Endothelial cell of umbilical vein (primary cell): ENCODE data around the gene PARP8. TPM values are rescaled to one million over a fixed set of nuclear protein-coding genes. Genes with fewer than 3 reads are reported as not detected.

Experiments
- BruUV-seq: library from RNA; stranded (reverse); fragments of 400-500 nt; replicated peaks from 2 replicates; lab custom pipeline; 2021; lab: Mats Ljungman, UMichigan
- CTCF ChIA-PET: fragments of 300-600, 350-600 bp; sonication (Branson Sonifier 250); formaldehyde crosslinking; loops from one replicate; lab custom pipeline; 2021; ENCODE audit warnings: antibody characterized with exemption, inconsistent platforms; lab: Charles Lee
- POLR2A ChIA-PET: fragments of 300-600, 350-600 bp; sonication (Branson Sonifier 250); formaldehyde crosslinking; loops from one replicate; lab custom pipeline; 2021; ENCODE audit warnings: antibody characterized with exemption, inconsistent platforms; lab: Charles Lee
- DNase-seq: peaks from one replicate; pipeline ENCODE4 v3.0.0-alpha.2; 2011; ENCODE audit warnings: low read depth, low spot score
- FAIRE-seq: peaks from 2 replicates; lab custom pipeline; 2011; peaks lifted over from hg19 to GRCh38; lab: Jason Lieb, UNC
- H2AFZ ChIP-seq: 2 replicates; pipeline ENCODE4 v1.6.0; 2012; ENCODE audit warnings: low read depth, low read length, control low read depth, inconsistent platforms
- H3K27ac ChIP-seq: 2 replicates; pipeline ENCODE4 v1.5.1; 2011; ENCODE audit warnings: low read depth, mild to moderate bottlenecking, control low read depth, low read length, moderate library complexity; ENCODE audit not compliant: insufficient read depth
- H3K27me3 ChIP-seq, 2 experiments: 2 replicates each; pipeline versions ENCODE4 v1.6.0 to v1.6.1; 2011; ENCODE audit warnings: low read length in 2 of 2, mixed read lengths in 1 of 2; ENCODE audit not compliant: control insufficient read depth in 2 of 2, insufficient read depth in 2 of 2
- H3K36me3 ChIP-seq, 2 experiments: 2 replicates in 1 of 2; 3 replicates in 1 of 2; pipeline ENCODE4 v1.5.1; 2011; ENCODE audit warnings: low read length in 2 of 2, mild to moderate bottlenecking in 1 of 2, moderate library complexity in 1 of 2; ENCODE audit not compliant: control insufficient read depth in 2 of 2, insufficient read depth in 2 of 2; ENCODE audit errors: extremely low read depth in 1 of 2
- H3K4me1 ChIP-seq: 3 replicates; pipeline ENCODE4 v1.5.1; 2011; ENCODE audit warnings: mild to moderate bottlenecking, low read length; ENCODE audit not compliant: control insufficient read depth, insufficient read depth; ENCODE audit errors: extremely low read depth
- H3K4me2 ChIP-seq: 2 replicates; pipeline ENCODE4 v1.6.1; 2011; ENCODE audit warnings: low read length, control low read depth, mixed read lengths; ENCODE audit not compliant: insufficient read depth
- H3K4me3 ChIP-seq, 3 experiments: fragments of 200-600 bp in 1 of 3; sonication (generic), shearing (Covaris generic) in 1 of 3; replicated peaks in 1 of 3; 2 replicates each; pipeline ENCODE4 v1.5.1; 2011 to 2016; ENCODE audit warnings: control low read depth in 3 of 3, low read length in 3 of 3, mild to moderate bottlenecking in 2 of 3, inconsistent platforms in 1 of 3, low read depth in 1 of 3, moderate library complexity in 1 of 3; ENCODE audit not compliant: insufficient read depth in 1 of 3
- H3K79me2 ChIP-seq: 2 replicates; pipeline ENCODE4 v1.6.0; 2012; ENCODE audit warnings: low read length, inconsistent platforms; ENCODE audit not compliant: control insufficient read depth, insufficient read depth
- H3K9ac ChIP-seq: replicated peaks from 2 replicates; pipeline ENCODE3; 2011; ENCODE audit warnings: low read length, control low read depth; ENCODE audit not compliant: insufficient read depth; ENCODE audit errors: extremely low read depth
- H3K9me1 ChIP-seq: replicated peaks from 3 replicates; pipeline ENCODE4 v1.6.0; 2011; ENCODE audit warnings: mild to moderate bottlenecking, low read length; ENCODE audit not compliant: control insufficient read depth, insufficient read depth; ENCODE audit errors: extremely low read depth
- H3K9me3 ChIP-seq: replicated peaks from 2 replicates; pipeline ENCODE4 v1.5.1; 2012; ENCODE audit warnings: low read length, inconsistent platforms; ENCODE audit not compliant: control insufficient read depth, insufficient read depth
- H4K20me1 ChIP-seq: replicated peaks from 2 replicates; pipeline ENCODE3; 2011; ENCODE audit warnings: mild to moderate bottlenecking, low read length; ENCODE audit not compliant: control insufficient read depth, insufficient read depth; ENCODE audit errors: extremely low read depth
- CTCF ChIP-seq, 2 donors: IDR thresholded peaks; 1 replicate in 1 of 2; 2 replicates in 1 of 2; pipeline ENCODE4 v1.5.1; 2011; ENCODE audit warnings: low read length in 2 of 2, mild to moderate bottlenecking in 2 of 2, moderate library complexity in 2 of 2, control low read depth in 1 of 2, inconsistent platforms in 1 of 2, low read depth in 1 of 2; ENCODE audit not compliant: insufficient read depth in 1 of 2; ENCODE audit errors: extremely low read depth in 1 of 2
- EZH2 ChIP-seq: IDR thresholded peaks from 2 replicates; pipeline ENCODE4 v1.6.1; 2012; ENCODE audit warnings: borderline replicate concordance, low read depth, mild to moderate bottlenecking, moderate library complexity, low read length, inconsistent platforms; ENCODE audit not compliant: severe bottlenecking
- FOS ChIP-seq: IDR thresholded peaks from 2 replicates; pipeline ENCODE4 v1.6.1; 2011; ENCODE audit warnings: mild to moderate bottlenecking, low read length, moderate library complexity, borderline replicate concordance; ENCODE audit not compliant: insufficient read depth
- GATA2 ChIP-seq: IDR thresholded peaks from 2 replicates; pipeline ENCODE4 v1.7.0; 2011; ENCODE audit warnings: low read depth, mild to moderate bottlenecking, moderate library complexity, mixed read lengths, low read length; ENCODE audit not compliant: insufficient read length, insufficient read depth
- JUN ChIP-seq: IDR thresholded peaks from 2 replicates; pipeline ENCODE4 v1.6.1; 2011; ENCODE audit warnings: borderline replicate concordance, low read depth; ENCODE audit not compliant: insufficient read length, insufficient read depth
- MAX ChIP-seq: IDR thresholded peaks from 2 replicates; pipeline ENCODE4 v1.6.1; 2011; ENCODE audit not compliant: insufficient read depth, insufficient read length
- MYC ChIP-seq: IDR thresholded peaks from one replicate; pipeline ENCODE4 v1.6.1; 2011; ENCODE audit warnings: mild to moderate bottlenecking, low read depth, low read length
- POLR2A ChIP-seq: IDR thresholded peaks from 2 replicates; pipeline ENCODE4 v1.6.1; 2012; ENCODE audit warnings: low read depth, mild to moderate bottlenecking, control low read depth, low read length
- POLR2AphosphoS5 ChIP-seq: IDR thresholded peaks from 2 replicates; pipeline ENCODE4 v1.6.1; 2012; ENCODE audit warnings: low read depth, mild to moderate bottlenecking, control low read depth, low read length, moderate library complexity; ENCODE audit not compliant: insufficient read depth
- dilution Hi-C: fragments of 300-500 bp; cut with MboI; formaldehyde crosslinking; loops from one replicate; pipeline ENCODE4 v1.15.0; 2019; ENCODE audit warnings: low sequenced_read_pairs; ENCODE audit not compliant: extremely low pct_ligation_motif_present
- intact Hi-C: fragments of 100-400 bp; cut with micrococcal nuclease; formaldehyde crosslinking; loops from one replicate; pipeline ENCODE4 v1.10.0; 2022
- polyA plus RNA-seq, 4 experiments: library from polyadenylated mRNA; depleted of rRNA in 3 of 4; stranded (reverse) in 3 of 4; unstranded in 1 of 4; fragments of >200 nt; gene quantifications; 2 replicates each; pipeline versions ENCODE4 v1.2.1 to v1.2.3, GENCODE V29; 2011 to 2012; ENCODE audit warnings: missing spikeins in 1 of 4
- total RNA-seq: library from RNA; stranded (reverse); gene quantifications from 2 replicates; pipeline ENCODE4 v1.2.3, GENCODE V29; 2021

PARP8 gene
- total and polyA plus RNA-seq, 2 donors (not counting 3 experiments of a cell fraction or from before 2014, with no cell fraction given) = 0.03 to 0.60 TPM

DNA sequence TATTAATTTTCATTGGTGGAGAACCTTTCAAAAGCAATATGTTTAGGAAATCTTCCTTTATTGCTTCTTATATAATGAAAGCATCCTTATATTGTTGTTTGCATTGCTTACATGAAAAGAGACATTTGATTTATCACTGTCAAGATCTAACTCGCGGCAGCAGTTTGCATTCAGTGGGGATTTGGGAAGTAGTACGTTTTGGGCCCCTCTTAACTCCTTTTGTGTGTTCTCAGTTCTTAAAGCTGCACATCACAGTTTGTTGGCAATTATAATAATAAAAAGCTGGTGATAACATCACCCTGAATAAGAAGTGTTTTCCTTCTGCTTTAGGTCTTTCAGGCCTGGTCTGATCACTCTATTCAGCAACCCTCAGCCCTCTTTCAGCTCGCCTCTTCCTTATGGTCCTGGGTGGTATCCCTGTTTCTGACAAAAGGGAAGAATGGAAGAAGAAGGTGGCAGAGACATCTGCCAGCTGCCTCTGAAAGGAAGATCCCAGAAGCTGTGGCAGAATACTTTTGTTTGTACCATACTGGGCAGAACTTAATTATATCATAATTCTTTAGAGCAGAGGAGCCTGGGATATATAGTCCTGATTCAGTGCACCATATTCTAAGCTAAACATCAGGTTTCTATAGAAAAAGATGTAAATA is 53.7 kb downstream of the PARP8 start:
- H2AFZ ChIP-seq = no peak overlapping the region
- no TSS peak for BruUV-seq
- H3K4me3 ChIP-seq = no peak overlapping the region
- POLR2A ChIA-PET = no interaction called here
- dilution Hi-C loops = no loop called here
- no peaks in the 10 kb centered on the region for H3K4me1 ChIP-seq
- H3K27ac ChIP-seq = no peak overlapping the region
- TF ChIP-seq CTCF (IDR thresholded peaks at IDR 0.05; ENCODE audit: extremely low read depth in 1 of 2, insufficient read depth in 1 of 2, low read depth in 1 of 2, low read length in 2 of 2) (no peak), EZH2 (no peak)
- no peaks in the 10 kb centered on the region for H3K9me1 ChIP-seq
- FAIRE-seq (no peak), DNase-seq (no peak)
- H3K79me2 ChIP-seq = no peaks in the 10 kb centered on the region
- no peak overlapping the region for H3K9ac ChIP-seq
- no peaks in the 10 kb centered on the region for H3K9me3 ChIP-seq
- H4K20me1 ChIP-seq = no peaks in the 10 kb centered on the region
- no peaks in the 10 kb centered on the region for H3K36me3 ChIP-seq
- intact Hi-C loops = no loop called here
- H3K4me2 ChIP-seq = no peak overlapping the region
- no peaks in the 10 kb centered on the region for H3K27me3 ChIP-seq
- CTCF ChIA-PET = no interaction called here

GRCh38 chr5:50722223-50722622 is 55.8 kb downstream of the PARP8 start:
- dilution Hi-C loops = no loop called here
- peaks cover 2% of the 10 kb centered on the region for H3K9me3 ChIP-seq
- no peak overlapping the region for H3K27ac ChIP-seq
- H3K4me2 ChIP-seq = no peak overlapping the region
- no peak overlapping the region for H3K9ac ChIP-seq
- H3K79me2 ChIP-seq = no peaks in the 10 kb centered on the region
- ChIA-PET POLR2A (no interaction called here), CTCF (no interaction called here)
- intact Hi-C loops = no loop called here
- TF ChIP-seq GATA2 (no peak), POLR2A (no peak), FOS (no peak), POLR2AphosphoS5 (no peak), EZH2 (no peak), JUN (no peak), CTCF (IDR thresholded peaks at IDR 0.05; ENCODE audit: extremely low read depth in 1 of 2, insufficient read depth in 1 of 2, low read depth in 1 of 2, low read length in 2 of 2) (no peak), MAX (no peak), MYC (no peak)
- H2AFZ ChIP-seq = no peak overlapping the region
- DNase-seq (no peak), FAIRE-seq (no peak)
- H3K27me3 ChIP-seq = no peaks in the 10 kb centered on the region
- H3K9me1 ChIP-seq = no peaks in the 10 kb centered on the region
- no peaks in the 10 kb centered on the region for H3K4me1 ChIP-seq
- no peaks in the 10 kb centered on the region for H3K36me3 ChIP-seq
- H4K20me1 ChIP-seq = no peaks in the 10 kb centered on the region
- no TSS peak for BruUV-seq
- H3K4me3 ChIP-seq = no peak overlapping the region
